CD4-positive, alpha-beta T cell treated with Interleukin-15 for 4 hours (primary cell): ENCODE results near the gene CNTNAP5.

Experiments
- DNase-seq: peaks from one replicate; pipeline ENCODE4 v3.0.0-alpha.2; 2020; ENCODE audit warnings: low spot score

CNTNAP5 gene

GRCh38 chr2:124626993-124627392, 601.9 kb downstream of the CNTNAP5 start:
- DNase-seq, result no peak

GRCh38 chr2:124633812-124634211, 608.7 kb downstream of the CNTNAP5 start:
- DNase-seq, result no peak

- no peak for DNase-seq
These were observed 614.4 kb downstream of the CNTNAP5 start for GRCh38 chr2:124639524-124639923.

GRCh38 chr2:124640221-124640750, 615.2 kb downstream of the CNTNAP5 start:
- DNase-seq, result no peak

GRCh38 chr2:124646166-124646815, 621.2 kb downstream of the CNTNAP5 start:
- DNase-seq, result no peak

GRCh38 chr2:124647245-124647644, 622.2 kb downstream of the CNTNAP5 start:
- DNase-seq, result no peak

- no peak for DNase-seq
These were observed 622.6 kb downstream of the CNTNAP5 start for GRCh38 chr2:124647663-124648062.

- DNase-seq, result no peak
These were observed 623.9 kb downstream of the CNTNAP5 start for GRCh38 chr2:124649001-124649400.

- DNase-seq, result no peak
These were observed 627.0 kb downstream of the CNTNAP5 start for GRCh38 chr2:124652099-124652498.

GRCh38 chr2:124658373-124658772, 633.3 kb downstream of the CNTNAP5 start:
- no peak for DNase-seq

GRCh38 chr2:124661558-124661957, 636.5 kb downstream of the CNTNAP5 start:
- no peak for DNase-seq

GRCh38 chr2:124662946-124663644, 638.0 kb downstream of the CNTNAP5 start:
- no peak for DNase-seq

- no peak for DNase-seq
These were observed 638.5 kb downstream of the CNTNAP5 start for GRCh38 chr2:124663645-124663997.

- no peak for DNase-seq
These were observed 639.3 kb downstream of the CNTNAP5 start for GRCh38 chr2:124664363-124664762.

- no peak for DNase-seq
These were observed 641.9 kb downstream of the CNTNAP5 start for GRCh38 chr2:124666976-124667375.

GRCh38 chr2:124668161-124668560, 643.1 kb downstream of the CNTNAP5 start:
- DNase-seq, result no peak

- no peak for DNase-seq
These were observed 645.1 kb downstream of the CNTNAP5 start for GRCh38 chr2:124670187-124670586.

- DNase-seq, result no peak
These were observed 653.0 kb downstream of the CNTNAP5 start for GRCh38 chr2:124678043-124678442.

- DNase-seq, result no peak
These were observed 658.7 kb downstream of the CNTNAP5 start for GRCh38 chr2:124683536-124684428.

GRCh38 chr2:124689348-124689747, 664.3 kb downstream of the CNTNAP5 start:
- DNase-seq, result no peak

- no peak for DNase-seq
These were observed 667.1 kb downstream of the CNTNAP5 start for GRCh38 chr2:124692216-124692615.

GRCh38 chr2:124692707-124693106, 667.6 kb downstream of the CNTNAP5 start:
- no peak for DNase-seq

- no peak for DNase-seq
These were observed 668.1 kb downstream of the CNTNAP5 start for GRCh38 chr2:124693156-124693555.
